HG03196 (cell line): ENCODE measurements around the gene GALNT9.

Experiments
- ATAC-seq: cut with Tn5 transposase; IDR thresholded peaks from one replicate; pipeline ENCODE4 v1.9.1; 2021; ENCODE audit not compliant: unreplicated experiment

GALNT9 gene

GRCh38 chr12:132344601-132345000, 15.2 kb upstream of the GALNT9 start:
- no peak for ATAC-seq

- no peak for ATAC-seq
These were observed 14.8 kb upstream of the GALNT9 start for GRCh38 chr12:132344181-132344580.

DNA sequence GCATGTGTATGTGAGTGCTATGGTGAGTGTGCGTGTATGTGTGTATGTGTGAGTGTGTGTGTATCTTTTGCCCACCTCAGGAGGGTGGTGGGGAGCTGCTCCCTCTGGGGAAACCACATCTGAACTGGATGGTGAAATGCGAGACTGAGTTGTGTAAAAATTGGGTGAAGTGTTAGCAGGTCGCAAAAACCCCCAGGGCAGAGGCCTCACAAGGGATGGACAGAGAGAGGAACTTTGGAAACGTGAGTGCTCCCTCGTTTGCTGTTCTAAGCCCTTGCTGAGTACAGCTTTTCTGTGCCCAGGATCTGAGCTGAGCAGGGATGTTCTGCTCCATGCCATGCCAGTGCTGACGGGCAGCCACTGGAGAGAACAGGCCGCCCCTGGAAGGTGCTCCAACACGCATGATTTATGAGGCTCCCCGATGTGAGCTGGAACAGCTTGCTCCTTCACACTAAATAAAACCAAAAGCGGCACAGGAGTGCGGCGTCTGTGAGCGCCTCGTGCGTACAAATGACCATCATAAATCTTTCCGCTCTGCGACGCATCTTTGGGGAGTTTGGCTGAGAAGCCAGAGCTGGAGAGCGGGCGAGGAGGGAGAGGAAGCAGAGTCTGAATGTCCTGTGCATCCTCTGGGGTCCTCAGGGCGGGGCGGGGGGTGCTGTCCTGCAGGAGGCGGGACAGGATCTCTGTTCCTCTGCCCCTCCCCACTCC, 14.1 kb upstream of the GALNT9 start:
- ATAC-seq, result no peak

DNA sequence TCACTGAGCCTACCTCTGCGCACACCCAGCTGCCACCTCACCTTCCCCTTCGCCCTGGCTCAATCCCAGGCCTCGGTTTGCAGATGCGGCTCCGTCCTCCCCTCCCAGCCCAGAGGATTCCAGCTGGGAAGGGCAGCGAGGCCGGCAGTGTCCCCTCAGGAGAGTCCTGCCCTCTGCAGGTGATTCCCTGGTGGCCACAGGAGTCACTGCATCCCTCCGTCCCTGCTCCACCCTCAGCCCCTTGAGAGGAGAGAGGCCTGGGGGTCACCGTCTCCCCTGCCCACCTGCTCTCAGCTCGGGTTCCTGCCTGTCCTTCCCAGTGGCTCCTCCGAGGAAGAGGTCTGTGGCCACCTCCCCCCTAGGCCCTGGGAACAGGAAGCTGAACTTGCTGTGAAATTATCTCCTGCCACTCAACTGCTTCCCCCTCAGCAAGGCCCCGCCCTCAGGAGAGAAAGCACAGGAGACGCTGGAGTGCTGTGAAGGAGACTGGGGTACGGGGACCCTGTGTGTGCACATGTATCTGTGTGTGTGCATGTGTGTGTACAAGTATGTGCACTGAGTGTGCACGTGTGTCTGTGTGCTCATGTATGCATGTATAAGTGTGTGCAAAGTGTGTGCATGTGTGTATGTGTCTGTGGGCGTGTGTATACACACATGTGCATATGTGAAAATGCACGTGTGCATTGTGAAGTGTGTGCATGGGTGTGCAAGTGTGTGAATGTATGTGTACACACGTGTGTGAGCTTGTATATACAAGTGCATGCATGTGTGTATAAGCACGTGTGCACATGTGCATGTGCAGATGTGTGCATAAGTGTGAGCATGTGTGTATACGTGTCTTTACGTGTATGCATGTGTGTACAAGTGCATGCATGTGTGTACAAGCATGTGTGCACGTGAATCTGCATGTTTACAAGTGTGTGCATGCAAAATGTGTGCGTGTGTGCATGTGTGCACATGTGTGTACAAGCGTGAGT, 13.2 kb upstream of the GALNT9 start:
- ATAC-seq, result no peak

DNA sequence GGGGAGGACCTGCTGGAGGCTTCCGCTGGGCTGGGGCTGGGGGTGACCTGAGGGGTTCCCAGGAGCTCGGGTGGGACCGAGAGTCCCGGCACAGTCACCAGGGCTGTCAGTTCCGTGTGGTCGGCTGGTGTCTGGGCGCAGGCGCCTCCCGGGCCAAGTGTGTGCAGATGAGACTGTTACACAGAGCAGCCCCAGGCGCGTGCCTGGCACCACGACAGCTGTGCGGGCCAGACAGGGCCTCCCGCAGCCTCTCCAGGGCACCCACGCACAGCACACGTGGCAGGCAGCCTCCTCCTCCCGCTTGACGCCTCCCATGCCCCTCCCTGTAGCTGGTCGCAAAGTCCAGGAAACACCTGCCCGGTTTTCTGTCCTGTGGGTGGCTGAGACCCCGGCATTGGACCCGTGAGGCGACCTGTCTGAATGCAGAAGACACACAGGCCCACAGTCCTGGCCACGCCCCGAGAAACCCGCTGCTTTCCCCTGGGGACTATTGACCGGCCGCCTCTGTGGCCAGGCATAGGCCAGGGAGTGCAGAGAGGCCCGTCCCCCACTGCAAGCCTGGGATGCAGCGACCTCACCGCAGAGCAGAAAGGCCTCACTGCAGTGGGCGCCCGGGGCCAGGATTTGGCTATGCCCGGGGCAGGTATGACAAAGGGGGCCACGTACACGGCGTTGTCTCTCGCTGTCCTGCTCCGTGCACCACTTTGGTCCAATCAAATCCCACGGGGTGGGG, 12.1 kb upstream of the GALNT9 start:
- no peak for ATAC-seq

- no peak for ATAC-seq
These were observed 11.1 kb upstream of the GALNT9 start for GRCh38 chr12:132340266-132341035.

GRCh38 chr12:132339856-132340255, 10.5 kb upstream of the GALNT9 start:
- no peak for ATAC-seq

DNA sequence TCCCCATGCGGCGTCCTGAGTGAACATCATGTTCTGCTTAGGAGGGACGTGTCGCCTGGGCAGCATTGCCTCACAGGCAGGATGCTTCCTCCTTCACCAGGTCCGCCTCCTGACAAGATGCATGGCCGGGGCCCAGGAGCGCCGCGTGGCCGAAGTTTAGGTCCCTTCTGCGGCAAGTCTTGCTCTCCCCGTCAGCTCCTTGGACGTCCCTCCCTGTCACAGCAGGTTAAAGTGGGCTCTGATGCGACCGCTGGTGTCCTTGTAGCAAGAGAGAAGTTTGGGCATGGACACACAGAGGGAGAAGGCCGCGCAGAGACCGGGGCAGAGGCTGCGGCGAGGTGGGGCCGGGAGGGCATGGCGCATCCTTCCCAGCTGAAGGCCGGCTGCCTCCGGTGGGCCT, 9.4 kb upstream of the GALNT9 start:
- no peak for ATAC-seq

- no peak for ATAC-seq
These were observed 8.9 kb upstream of the GALNT9 start for GRCh38 chr12:132338311-132338710.

- ATAC-seq, result no peak
These were observed 8.2 kb upstream of the GALNT9 start for GRCh38 chr12:132337557-132337956.

GRCh38 chr12:132336451-132337413, 7.3 kb upstream of the GALNT9 start:
- no peak for ATAC-seq

DNA sequence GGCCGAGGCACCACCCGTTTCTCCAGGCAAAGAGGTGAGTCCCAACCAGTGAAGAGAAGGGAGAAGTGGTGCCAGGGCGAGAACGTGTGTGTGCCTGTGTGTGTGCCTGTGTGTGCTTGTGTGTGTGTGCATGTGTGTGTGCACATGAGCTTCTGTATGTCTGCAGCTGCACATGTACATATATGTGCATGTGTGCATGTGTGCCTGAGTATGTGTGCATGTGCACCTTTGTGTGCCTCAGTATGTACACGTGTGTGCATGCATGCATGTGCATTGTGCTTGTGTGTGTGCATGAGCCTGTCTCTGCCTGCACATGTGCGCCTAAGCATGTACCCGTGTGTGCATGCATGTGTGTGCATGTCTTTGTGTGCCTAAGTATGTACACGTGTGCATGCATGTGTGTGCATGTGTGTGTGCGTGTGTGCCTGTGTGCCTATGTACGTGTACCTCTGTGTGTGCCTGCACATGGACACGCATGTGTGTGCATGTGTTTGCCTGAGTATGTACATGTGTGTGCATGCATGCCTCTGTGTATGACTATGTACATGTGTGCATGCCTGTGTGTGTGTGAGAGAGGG, 5.9 kb upstream of the GALNT9 start:
- ATAC-seq, result no peak

- no peak for ATAC-seq
These were observed 4.4 kb upstream of the GALNT9 start for GRCh38 chr12:132333766-132334165.

- no peak for ATAC-seq
These were observed 3.9 kb upstream of the GALNT9 start for GRCh38 chr12:132333273-132333672.

GRCh38 chr12:132330549-132330881, 1.1 kb upstream of the GALNT9 start:
- no peak for ATAC-seq

DNA sequence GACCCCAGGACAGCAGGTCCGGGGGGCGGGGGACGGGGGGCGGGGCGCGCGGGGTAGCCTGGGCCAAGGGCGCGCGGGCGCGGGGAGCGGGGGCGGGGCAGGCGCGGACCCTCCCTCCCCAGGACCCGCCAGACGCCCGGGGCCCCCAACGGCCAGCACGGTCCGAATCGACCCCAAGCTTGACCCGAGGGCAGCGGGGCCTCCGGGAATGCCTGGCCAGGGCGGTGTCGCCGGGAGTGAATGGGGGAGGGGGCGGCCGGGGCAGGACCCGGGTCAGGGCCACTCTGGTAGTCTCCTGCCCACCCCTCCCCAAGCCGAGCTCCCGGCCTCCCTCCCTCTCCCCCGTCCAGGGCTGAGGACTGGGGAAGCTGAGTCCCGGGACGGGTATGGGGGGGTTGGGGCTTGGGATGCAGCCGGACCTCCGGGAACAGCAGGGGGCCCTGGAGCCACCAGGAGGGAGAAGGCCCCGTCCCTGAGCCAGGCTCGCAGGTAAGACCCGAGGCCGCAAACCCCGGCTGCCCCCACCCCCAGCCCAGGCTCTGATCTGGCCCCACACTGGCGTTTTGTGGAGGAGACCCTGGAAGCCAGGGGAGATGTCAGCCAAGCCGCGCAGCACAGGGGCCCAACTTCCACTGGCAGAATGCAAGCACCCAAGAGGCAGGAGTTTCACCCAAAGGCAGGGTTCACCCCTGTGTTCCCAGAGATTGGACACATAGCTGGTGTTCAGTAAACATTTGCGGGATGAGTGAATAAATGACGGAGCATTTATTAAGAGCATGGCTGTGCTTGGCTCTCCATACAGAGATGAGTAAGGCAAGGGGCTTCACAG, 545 bp upstream of the GALNT9 start:
- no peak for ATAC-seq

DNA sequence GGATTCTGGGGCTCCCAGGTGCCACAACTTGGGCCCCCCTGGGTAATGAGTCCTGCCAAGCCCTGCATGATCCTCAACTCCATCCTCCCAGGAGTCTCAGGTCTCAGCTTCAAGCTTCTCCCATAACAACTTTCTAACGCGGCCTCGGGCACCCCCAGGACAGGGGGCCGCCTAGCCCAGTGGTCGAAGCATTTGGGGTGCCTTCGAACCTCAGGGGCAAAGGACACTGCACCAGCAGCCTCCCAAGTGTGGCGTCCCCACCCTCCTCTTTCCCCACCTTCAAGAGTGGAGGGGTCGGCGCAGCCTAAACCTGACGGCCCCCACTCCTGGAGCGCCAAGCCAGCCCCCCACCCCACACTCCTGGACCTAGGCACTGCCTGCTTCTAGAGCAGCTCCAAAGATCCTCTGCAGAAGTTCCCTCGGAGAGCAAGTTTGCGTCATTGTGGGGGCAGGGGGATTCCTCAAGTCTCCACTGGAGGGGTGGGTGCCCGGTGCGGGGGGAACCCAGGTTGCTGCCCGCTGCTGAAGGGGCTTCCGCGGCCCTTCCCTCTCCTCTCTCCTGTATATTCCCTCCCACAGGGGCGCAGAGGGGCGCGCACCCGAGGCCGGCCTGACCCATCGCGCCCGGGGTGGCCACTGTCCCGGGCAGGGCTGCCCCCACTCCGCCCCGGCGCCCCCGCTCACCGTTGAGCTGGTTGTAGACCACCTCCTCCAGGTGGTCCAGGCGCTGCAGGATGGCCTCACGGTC, 933 bp downstream of the GALNT9 start:
- ATAC-seq, result no peak
